ENCODE results near the gene B4GALT3. TPM values are rescaled to one million over a fixed set of nuclear protein-coding genes. Genes with fewer than 3 reads are reported as not detected.

Gene B4GALT3
- total and polyA plus RNA-seq, 2 of the 8 experiments (the other 6 are each of a cell fraction or from before 2014, with no cell fraction given) = 42.3 to 43.0 TPM

GRCh38 chr1:161158316-161159010 lies 18.8 kb downstream of the B4GALT3 start:
- no peak overlapping the region for H3K23ac ChIP-seq (ENCODE audit: insufficient read length)
- peaks cover 0 to 15% (median 4%) of the 10 kb centered on the region in 4 experiments; a peak in 4 of 7 replicates for H3K4me1 ChIP-seq (replicated peaks in 1 of 4; ENCODE audit: control insufficient read depth in 3 of 4, insufficient read depth in 4 of 4, low read length in 3 of 4)
- H3K9me3 ChIP-seq (ENCODE audit: insufficient read depth in 2 of 2, low read depth in 1 of 2, low read length in 1 of 2) = no peaks in the 10 kb centered on the region
- no peak overlapping the region for H2BK12ac ChIP-seq (ENCODE audit: low read depth, low read length)
- FAIRE-seq (no peak), DNase-seq (ENCODE audit: low read depth in 1 of 2, low spot score in 2 of 2) (no peak)
- H2BK15ac ChIP-seq (ENCODE audit: low read length) = no peak overlapping the region
- H2BK120ac ChIP-seq (replicated peaks; ENCODE audit: low read depth, low read length) = no peak overlapping the region
- H3K56ac ChIP-seq (replicated peaks; ENCODE audit: insufficient read length, low read depth, low read length) = no peak overlapping the region
- H4K20me1 ChIP-seq (replicated peaks in 1 of 2; ENCODE audit: control insufficient read depth in 1 of 2, insufficient read depth in 2 of 2, low read length in 2 of 2) = no peaks in the 10 kb centered on the region
- no peaks in the 10 kb centered on the region for H3K27me3 ChIP-seq (replicated peaks in 1 of 4; ENCODE audit: control insufficient read depth in 3 of 4, extremely low read depth in 1 of 4, insufficient read depth in 3 of 4, low read length in 3 of 4)
- no peak overlapping the region for H2BK20ac ChIP-seq (ENCODE audit: low read length)
- ChIA-PET POLR2A (ENCODE audit: partially characterized antibody) (interaction anchor here (0.9 to 13.6 kb wide), 8 partner anchors 9 to 113 kb away, joined by 3 to 130 read pairs (median 4); partner anchors contain the start of genes ADAMTS4, DEDD, PPOX and USF1), CTCF (ENCODE audit: partially characterized antibody) (interaction anchor here (0.8 to 1.7 kb wide), 4 partner anchors 13 to 61 kb away, joined by 3 to 8 read pairs (median 4); no protein-coding TSS in a partner anchor)
- H3K27ac ChIP-seq (ENCODE audit: low read depth, low read length) = peak overlapping the region; percentile 35; the same call in 1 of the 2 replicates
- peaks cover 12% of the 10 kb centered on the region for H3K23me2 ChIP-seq (ENCODE audit: low read depth, low read length)
- H3K4ac ChIP-seq (replicated peaks; ENCODE audit: insufficient read length, low read depth, low read length) = no peak overlapping the region
- no peak overlapping the region for H4K8ac ChIP-seq (ENCODE audit: extremely low read depth, insufficient read depth, low read length)
- no peak overlapping the region for H2BK5ac ChIP-seq (ENCODE audit: low read depth, low read length)
- WGBS, 2 experiments (ENCODE audit: extremely low coverage in 1 of 2, insufficient coverage in 1 of 2, insufficient read length in 1 of 2, insufficient replicate concordance in 2 of 2, low coverage in 1 of 2, low lambda C conversion rate in 2 of 2, missing lambda C conversion rate in 1 of 2) = 87% methylated on average over 9 of the region's 9 CpGs; no CpG with 5 or more reads in 1 of the 2 experiments
- H2AK5ac ChIP-seq (ENCODE audit: low read depth, low read length) = no peak overlapping the region
- peaks cover 2 to 12% (median 7%) of the 10 kb centered on the region in 4 experiments; a peak in 5 of 8 replicates for H3K36me3 ChIP-seq (ENCODE audit: control insufficient read depth in 2 of 4, insufficient read depth in 4 of 4, low read length in 3 of 4)
- no peaks in the 10 kb centered on the region; the same call in 1 of the 2 replicates for H3K79me1 ChIP-seq (ENCODE audit: low read depth, low read length)
- H3K9ac ChIP-seq (replicated peaks in 1 of 4; ENCODE audit: extremely low read depth in 1 of 4, low read depth in 3 of 4, low read length in 3 of 4) = peak overlapping the region in 2 of 4 experiments; percentile 68 to 73; a peak in 2 of 7 replicates
- H3K18ac ChIP-seq (ENCODE audit: extremely low read depth, low read length) = no peak overlapping the region
- H3K14ac ChIP-seq (ENCODE audit: insufficient read length) = no peak overlapping the region
- H2AFZ ChIP-seq (ENCODE audit: low read length) = no peak overlapping the region
- H3K79me2 ChIP-seq (ENCODE audit: control insufficient read depth in 1 of 2, insufficient read depth in 2 of 2, low read length in 2 of 2) = no peaks in the 10 kb centered on the region; a peak in 1 of 4 replicates
- H3K4me2 ChIP-seq (ENCODE audit: insufficient read depth in 1 of 2, low read depth in 2 of 2, low read length in 2 of 2) = peak overlapping the region; percentile 63 to 96
- peak overlapping the region; percentile 62 to 80 (median 72); a peak in 7 of 8 replicates for H3K4me3 ChIP-seq (ENCODE audit: extremely low read depth in 1 of 4, insufficient read depth in 2 of 4, low read depth in 3 of 4, low read length in 4 of 4)
- H4K91ac ChIP-seq (replicated peaks; ENCODE audit: insufficient read length, low read length) = no peak overlapping the region
- no peak overlapping the region for H4K5ac ChIP-seq (ENCODE audit: insufficient read length, low read depth, low read length)
- no peak for TF ChIP-seq SRF (IDR thresholded peaks at IDR 0.05; ENCODE audit: low read depth, low read length)
- no peak for TF ChIP-seq SP2 (IDR thresholded peaks at IDR 0.05; ENCODE audit: low read length)
- no peak for TF ChIP-seq CTCF (IDR thresholded peaks at IDR 0.05; ENCODE audit: control extremely low read depth in 1 of 3, insufficient read depth in 1 of 3, low read depth in 1 of 3, low read length in 3 of 3)
- TF ChIP-seq TAF1 (IDR thresholded peaks at IDR 0.05; ENCODE audit: low read depth, low read length) = no peak
- TF ChIP-seq SIX5 (IDR thresholded peaks at IDR 0.05; ENCODE audit: low read depth, low read length) = no peak
- no peak for TF ChIP-seq POU5F1 (IDR thresholded peaks at IDR 0.05; ENCODE audit: low read depth, low read length)
- TF ChIP-seq USF2 (IDR thresholded peaks at IDR 0.05; ENCODE audit: low read length) = no peak
- TF ChIP-seq RAD21 (IDR thresholded peaks at IDR 0.05 in 1 of 2, conservative IDR thresholded peaks at IDR 0.05 in 1 of 2; ENCODE audit: low read depth in 2 of 2, low read length in 2 of 2) = no peak

All from H1 (cell line).